Measurements from ENCODE around the gene MON2.

- TF ChIP-seq CTCF (IDR thresholded peaks at IDR 0.05) (no peak), POLR2A (IDR thresholded peaks at IDR 0.05) (no peak)
Observed at GRCh38 chr12:62468397-62468796, 1.8 kb downstream of the MON2 start.

All from uterus (tissue), 2 donors.